ENCODE results near the gene MRPL23.

The MRPL23 gene

DNA sequence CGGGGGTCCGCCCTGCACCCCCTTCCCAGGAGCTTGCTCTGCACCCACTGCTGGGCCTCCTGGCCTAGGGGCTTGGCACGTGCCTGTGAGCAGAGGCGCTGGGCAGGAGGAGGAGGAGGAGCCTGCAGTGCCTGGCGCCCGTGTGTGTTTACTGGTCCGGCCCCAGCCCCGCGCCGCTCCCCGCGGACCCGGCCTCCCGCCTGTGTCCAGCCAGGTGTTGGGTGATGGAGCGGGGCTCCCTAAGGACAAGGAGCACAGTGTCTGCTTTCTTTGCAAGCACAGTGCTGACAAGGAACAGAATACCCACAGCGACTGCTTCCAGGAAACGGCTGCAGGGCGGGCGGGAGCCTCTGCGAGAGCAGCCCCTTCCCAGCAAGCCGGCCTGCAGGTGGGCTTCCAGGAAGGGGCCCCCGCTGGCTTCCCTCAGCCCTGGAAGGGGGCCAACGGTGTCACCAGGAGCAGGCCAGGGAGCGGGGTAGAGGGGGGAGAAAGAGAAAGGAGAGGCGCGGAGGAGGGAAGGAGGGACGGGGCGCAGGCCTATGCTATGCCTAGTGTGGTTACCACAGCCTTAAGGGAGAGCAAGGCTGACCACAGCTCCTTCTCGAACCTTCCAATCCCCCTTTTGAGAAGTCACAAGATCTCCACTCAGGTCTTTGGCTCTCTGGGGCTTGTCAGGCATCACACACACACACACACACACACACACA lies 43.9 kb downstream of the MRPL23 start:
- DNase-seq (ENCODE audit: low read depth in 2 of 2): no peak

DNA sequence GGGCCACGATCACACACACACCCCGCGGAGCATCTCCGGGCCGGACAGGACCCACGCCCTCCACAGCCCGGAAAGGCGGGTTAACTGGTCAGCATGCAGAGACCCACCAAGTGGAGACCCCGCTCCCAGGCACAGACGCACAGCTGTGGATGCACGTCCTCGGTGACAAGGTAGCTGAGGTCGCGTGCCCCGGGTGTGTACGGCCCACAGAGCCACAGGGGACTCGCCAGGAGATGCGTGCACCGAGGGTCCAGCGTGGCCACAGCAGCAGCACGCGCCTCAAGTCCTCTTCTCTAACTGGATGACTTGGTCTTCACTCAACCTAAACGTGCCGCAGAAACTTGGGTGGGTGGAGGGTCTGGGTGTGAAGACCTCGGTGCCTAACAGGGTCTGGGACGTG lies 45.0 kb downstream of the MRPL23 start:
- DNase-seq (ENCODE audit: low read depth in 2 of 2): no peak

DNA sequence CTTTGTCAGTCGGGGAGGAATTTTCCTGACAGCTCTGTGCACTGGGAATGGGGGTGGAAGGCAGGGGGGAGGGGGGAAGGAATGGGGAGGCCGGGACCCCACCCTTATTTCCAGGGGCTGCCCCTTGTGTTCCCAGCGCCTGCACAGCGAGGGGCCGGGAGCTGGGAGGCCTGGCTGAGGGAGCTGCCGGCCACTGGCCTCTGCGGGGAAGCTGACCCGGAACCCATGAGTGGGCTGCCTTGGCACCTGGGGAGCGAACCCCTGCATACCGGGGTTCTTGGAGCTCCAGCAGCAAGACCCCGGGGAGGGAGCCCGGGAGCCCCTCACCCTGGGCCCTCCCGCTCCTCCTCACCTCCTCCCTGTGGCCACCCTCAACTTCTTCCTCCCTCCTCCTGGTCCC lies 47.0 kb downstream of the MRPL23 start:
- DNase-seq (ENCODE audit: low read depth in 2 of 2): no peak

DNA sequence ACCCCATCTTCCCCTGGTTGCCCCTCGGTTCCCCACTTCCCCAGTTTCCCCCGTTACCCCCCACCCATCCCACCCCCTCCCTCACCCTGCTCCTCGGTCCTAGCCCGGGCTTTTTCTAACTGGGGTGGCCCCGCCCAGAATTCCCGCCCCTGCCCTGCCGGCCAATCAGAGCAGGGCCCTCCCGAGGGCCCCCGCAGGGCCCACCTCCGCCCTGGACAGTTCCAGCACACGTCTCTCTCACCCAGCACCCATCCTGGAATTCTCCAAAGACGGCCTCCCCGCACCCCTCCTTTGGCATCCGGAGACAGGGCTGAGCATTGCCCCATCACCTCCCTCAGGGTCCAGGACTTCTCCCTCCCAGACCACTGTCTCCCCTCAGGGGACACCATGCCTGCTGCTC lies 50.6 kb downstream of the MRPL23 start, which contains the start of gene H19:
TSS of gene H19 (minus strand) at position 88 of the 400 bp plus-strand sequence.
- DNase-seq (ENCODE audit: low read depth in 2 of 2): no peak

DNA sequence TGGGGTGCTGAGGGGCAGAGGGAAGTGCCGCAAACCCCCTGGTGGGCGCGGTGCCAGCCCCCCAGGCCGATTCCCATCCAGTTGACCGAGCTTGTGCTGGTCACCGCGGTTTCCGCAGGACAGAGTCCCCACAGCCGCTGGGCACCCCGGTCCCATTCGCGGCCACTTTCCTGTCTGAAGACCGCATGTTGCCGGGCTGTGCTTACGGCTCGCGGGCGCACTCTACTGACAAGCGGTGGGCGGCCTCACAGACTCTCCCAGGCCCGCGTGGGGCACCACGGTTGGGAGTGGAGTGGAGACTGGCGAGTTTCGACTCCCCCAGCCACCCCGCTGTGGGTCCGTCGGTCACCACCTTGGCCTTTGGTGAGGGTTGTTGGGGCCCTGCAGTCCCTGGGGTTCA lies 51.2 kb downstream of the MRPL23 start:
- no peak for DNase-seq (ENCODE audit: low read depth in 2 of 2)

DNA sequence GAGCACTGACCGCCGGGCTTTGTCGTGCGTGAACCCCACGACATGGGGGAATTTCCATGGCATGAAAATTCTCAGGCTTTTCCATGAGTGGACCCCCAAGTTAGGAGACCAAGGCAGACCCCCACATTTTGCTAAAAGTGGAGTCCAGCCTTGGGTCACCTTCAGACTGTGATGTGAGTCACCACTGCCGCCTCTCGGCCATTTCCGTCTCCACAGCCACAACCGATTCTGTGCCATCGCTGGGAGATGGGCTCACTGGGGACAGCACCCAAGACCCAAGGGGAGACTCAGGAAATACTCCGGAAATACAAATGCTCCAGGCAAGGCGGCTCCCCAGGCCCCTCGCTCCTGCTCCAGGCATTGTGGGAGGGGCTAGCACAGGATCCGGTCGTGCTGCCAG lies 51.7 kb downstream of the MRPL23 start:
- DNase-seq (ENCODE audit: low read depth in 2 of 2): no peak

DNA sequence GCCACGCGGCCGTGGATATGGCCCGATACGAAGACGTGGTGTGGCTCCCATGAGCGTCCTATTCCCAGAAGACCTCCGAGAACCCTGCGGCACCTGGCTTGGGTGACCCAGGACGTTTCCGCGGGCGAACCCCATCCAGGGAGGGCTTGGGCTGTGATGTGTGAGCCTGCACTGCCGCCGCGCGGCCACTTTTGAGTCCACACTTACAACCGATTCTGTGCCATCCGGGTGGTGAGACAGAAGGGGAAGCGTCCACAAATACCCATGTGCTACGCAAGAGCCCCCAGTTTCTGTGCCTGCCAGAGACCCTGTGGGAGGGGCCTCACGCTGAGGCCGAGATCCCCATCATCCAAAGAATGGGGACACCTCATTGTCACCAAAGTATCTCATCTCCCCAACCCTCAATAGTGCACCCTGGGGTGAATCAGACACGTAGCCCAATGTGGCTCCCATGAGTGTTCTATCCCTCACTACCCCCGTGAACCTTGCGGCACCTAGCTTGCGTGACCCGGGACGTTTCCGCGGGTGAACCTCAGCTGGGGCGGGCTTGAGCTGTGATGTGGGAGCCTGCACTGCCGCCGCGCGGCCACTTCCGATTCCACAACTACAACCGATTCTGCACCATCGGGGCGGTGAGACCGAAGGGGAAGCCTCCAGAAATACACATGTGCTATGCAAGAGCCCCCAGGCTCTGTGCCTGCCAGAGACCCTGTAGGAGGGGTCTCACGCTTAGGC lies 55.1 kb downstream of the MRPL23 start:
- no peak for DNase-seq (ENCODE audit: low read depth in 2 of 2)

DNA sequence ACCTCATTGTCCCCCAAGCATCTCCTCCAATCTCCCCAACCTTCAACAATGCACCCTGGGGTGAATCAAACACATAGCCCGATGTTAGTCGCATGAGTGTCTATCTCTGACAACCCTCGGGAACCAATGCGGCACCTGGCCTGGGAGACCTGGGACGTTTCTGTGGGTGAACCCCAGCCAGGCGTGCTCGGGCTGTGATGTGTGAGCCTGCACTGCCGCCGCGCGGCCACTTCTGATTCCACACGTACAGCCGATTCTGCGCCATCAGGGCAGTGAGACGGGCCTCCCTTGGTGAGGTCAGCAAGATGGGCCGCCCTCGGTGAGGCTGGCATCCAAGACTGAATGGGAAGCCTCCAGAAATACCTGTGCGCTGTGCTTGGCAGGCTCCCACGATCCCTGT lies 55.7 kb downstream of the MRPL23 start:
- DNase-seq (ENCODE audit: low read depth in 2 of 2): no peak

DNA sequence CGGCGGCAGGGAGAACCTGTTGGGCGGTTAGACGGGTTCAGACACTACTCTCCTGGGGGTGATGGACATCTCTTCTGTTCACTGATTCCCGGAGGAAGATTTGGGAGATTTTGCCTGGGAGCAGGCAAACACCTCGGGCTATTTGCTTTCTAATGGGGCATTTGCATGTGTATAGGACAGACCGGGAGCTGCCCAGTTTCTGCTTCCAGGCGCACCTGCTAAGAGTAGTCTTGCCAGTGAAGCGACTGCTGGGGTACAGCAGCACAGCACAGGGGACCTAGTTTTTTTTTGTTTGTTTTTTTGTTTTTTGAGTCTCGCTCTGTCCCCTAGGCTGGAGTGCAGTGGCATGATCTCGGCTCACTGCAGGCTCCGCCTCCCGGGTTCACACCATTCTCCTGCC lies 57.3 kb downstream of the MRPL23 start:
- no peak for DNase-seq (ENCODE audit: low read depth in 2 of 2)
